Liver (tissue), 9 donors: ENCODE results near the gene EBF3. TPM values are rescaled to one million over a fixed set of nuclear protein-coding genes. Genes with fewer than 3 reads are reported as not detected.

ENCODE experiments used
- DNase-seq: peaks from one replicate; pipeline ENCODE4 v3.0.0-alpha.2; 2017; ENCODE audit warnings: low spot score
- H3K27ac ChIP-seq, 2 donors: one replicate each; pipeline ENCODE4 v1.7.0; 2013; ENCODE audit warnings: inconsistent platforms in 2 of 2, low read length in 2 of 2, control low read depth in 1 of 2, low read depth in 1 of 2, mild to moderate bottlenecking in 1 of 2
- H3K27me3 ChIP-seq, 4 donors: one replicate each; pipeline versions ENCODE4 v1.6.1 to v1.7.0; 2013; ENCODE audit warnings: low read length in 3 of 4, inconsistent platforms in 1 of 4, mild to moderate bottlenecking in 1 of 4, moderate library complexity in 1 of 4; ENCODE audit not compliant: control insufficient read depth in 4 of 4, insufficient read depth in 4 of 4
- H3K36me3 ChIP-seq, 4 donors: one replicate each; pipeline versions ENCODE4 v1.6.1 to v1.7.0; 2013; ENCODE audit warnings: low read length in 3 of 4, mild to moderate bottlenecking in 3 of 4, low read depth in 1 of 4, moderate library complexity in 1 of 4; ENCODE audit not compliant: control insufficient read depth in 4 of 4, insufficient read depth in 3 of 4
- H3K4me1 ChIP-seq, 4 donors: one replicate each; pipeline versions ENCODE4 v1.6.1 to v1.7.0; 2013; ENCODE audit warnings: low read length in 3 of 4, mild to moderate bottlenecking in 3 of 4, moderate library complexity in 1 of 4; ENCODE audit not compliant: control insufficient read depth in 4 of 4, insufficient read depth in 4 of 4
- H3K4me3 ChIP-seq, 3 donors: one replicate each; pipeline versions ENCODE4 v1.6.1 to v1.7.0; 2013; ENCODE audit warnings: low read length in 3 of 3, control low read depth in 1 of 3, low read depth in 1 of 3, mild to moderate bottlenecking in 1 of 3
- H3K9ac ChIP-seq, 2 donors: one replicate each; pipeline ENCODE4 v1.7.0; 2013; ENCODE audit warnings: low read length in 2 of 2, mild to moderate bottlenecking in 2 of 2, moderate library complexity in 2 of 2, control low read depth in 1 of 2, low read depth in 1 of 2
- H3K9me3 ChIP-seq, 4 donors: one replicate each; pipeline versions ENCODE4 v1.6.1 to v1.7.0; 2013; ENCODE audit warnings: low read length in 3 of 4; ENCODE audit not compliant: control insufficient read depth in 4 of 4
- EGR1 ChIP-seq, 2 donors: IDR thresholded peaks; 2 replicates each; pipeline ENCODE4 v1.6.1; 2016 to 2018; ENCODE audit warnings: antibody characterized with exemption in 2 of 2, low read depth in 2 of 2
- FOXA1 ChIP-seq: IDR thresholded peaks from 2 replicates; pipeline ENCODE4 v1.6.1; 2016; ENCODE audit warnings: antibody characterized with exemption
- GABPA ChIP-seq, 2 donors: IDR thresholded peaks in 1 of 2; conservative IDR thresholded peaks in 1 of 2; 2 replicates each; pipeline ENCODE4 v1.6.1; 2016; ENCODE audit warnings: antibody characterized with exemption in 2 of 2, mild to moderate bottlenecking in 1 of 2, moderate library complexity in 1 of 2
- HNF4A ChIP-seq, 2 donors: conservative IDR thresholded peaks; 2 replicates each; pipeline ENCODE4 v1.6.1; 2016; ENCODE audit warnings: antibody characterized with exemption in 2 of 2, mild to moderate bottlenecking in 2 of 2
- JUND ChIP-seq, 2 donors: IDR thresholded peaks; 2 replicates each; pipeline ENCODE4 v1.6.1; 2016; ENCODE audit warnings: antibody characterized with exemption in 2 of 2
- NR2F2 ChIP-seq: IDR thresholded peaks from 2 replicates; pipeline ENCODE4 v1.6.1; 2016; ENCODE audit warnings: antibody characterized with exemption
- RXRA ChIP-seq, 2 donors: IDR thresholded peaks; 2 replicates each; pipeline ENCODE4 v1.6.1; 2017 to 2018; ENCODE audit warnings: antibody characterized with exemption in 2 of 2, mild to moderate bottlenecking in 1 of 2
- SP1 ChIP-seq: IDR thresholded peaks from 2 replicates; pipeline ENCODE4 v1.6.1; 2018; ENCODE audit warnings: antibody characterized with exemption, mild to moderate bottlenecking
- YY1 ChIP-seq: IDR thresholded peaks from 2 replicates; pipeline ENCODE4 v1.6.1; 2016; ENCODE audit warnings: antibody characterized with exemption, mild to moderate bottlenecking
- WGBS: extraction: QIAGEN DNeasy Blood & Tissue Kit; methylation state at CpG from one replicate; pipeline ENCODE4 v1.1.7; 2013; 5-methylcytosine and 5-hydroxymethylcytosine counted together
- polyA plus RNA-seq, 2 donors: library from polyadenylated mRNA; stranded (reverse) in 1 of 2; unstranded in 1 of 2; fragments of 200-250 nt in 1 of 2; fragments of >200 nt in 1 of 2; fragmentation: Nextera tagmentation in 1 of 2; extraction: Ambion mirVana in 1 of 2; gene quantifications; one replicate each; pipeline versions ENCODE4 v1.2.1 to v1.2.3, GENCODE V29; 2013 to 2015
- total RNA-seq, 2 donors: library from RNA; depleted of rRNA; stranded (reverse); fragments of >200 nt; gene quantifications; one replicate each; pipeline ENCODE4 v1.2.3, GENCODE V29; 2014
- TF ChIP-seq, protein P1 (sequence below): fragments of 150-350 bp; IDR thresholded peaks from 2 replicates; pipeline ENCODE4 v1.5.1; 2017; ENCODE audit warnings: improper control_type of control experiment, low read depth, low read length; ENCODE audit not compliant: missing input control
- TF ChIP-seq, protein P2 (sequence below): IDR thresholded peaks from 2 replicates; pipeline ENCODE4 v1.6.1; 2016; ENCODE audit warnings: antibody characterized with exemption
- TF ChIP-seq, protein P3 (sequence below): IDR thresholded peaks from 2 replicates; pipeline ENCODE4 v1.6.1; 2016; ENCODE audit warnings: antibody characterized with exemption, mild to moderate bottlenecking
- TF ChIP-seq, protein P4 (sequence below): IDR thresholded peaks from 2 replicates; pipeline ENCODE4 v1.6.1; 2016; ENCODE audit warnings: antibody characterized with exemption
- donor health status: healthy.
- donor health status: healthy.
- donor health status: healthy.
- donor health status: healthy.
- donor health status: healthy.

EBF3 gene
- total and polyA plus RNA-seq, 4 donors = 0.02 to 0.08 TPM; not detected in 2

DNA sequence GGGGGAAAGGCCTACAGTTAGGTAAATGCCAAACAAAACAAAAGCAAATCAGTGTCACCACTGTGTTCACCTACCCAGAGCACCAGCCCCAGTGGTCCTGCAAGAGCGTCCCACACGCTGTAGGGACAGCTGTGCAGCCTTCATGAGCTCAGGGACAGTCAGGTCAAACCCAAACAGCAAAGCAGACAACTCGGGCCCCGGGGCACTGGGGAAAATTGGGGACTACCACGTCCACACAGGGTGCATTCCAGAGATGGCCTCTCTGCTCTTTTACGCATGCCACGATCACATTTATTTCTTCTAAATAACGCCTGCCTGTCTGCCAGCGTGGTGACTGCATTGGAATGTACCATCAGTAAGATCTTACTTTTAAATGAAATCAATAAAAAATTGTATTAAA, 21.7 kb downstream of the EBF3 start:
- Histone ChIP-seq H3K9ac (no peak overlapping the region), H3K4me3 (no peak overlapping the region), H3K27ac (no peak overlapping the region), H3K4me1 (no peaks in the 10 kb centered on the region), H3K36me3 (no peaks in the 10 kb centered on the region), H3K27me3 (peaks cover 0 to 4% (median 0%) of the 10 kb centered on the region in 4 donors), H3K9me3 (no peaks in the 10 kb centered on the region)
- no peak for DNase-seq
- WGBS = 94% methylated on average over 9 of the region's 9 CpGs
- no peak for TF ChIP-seq YY1

DNA sequence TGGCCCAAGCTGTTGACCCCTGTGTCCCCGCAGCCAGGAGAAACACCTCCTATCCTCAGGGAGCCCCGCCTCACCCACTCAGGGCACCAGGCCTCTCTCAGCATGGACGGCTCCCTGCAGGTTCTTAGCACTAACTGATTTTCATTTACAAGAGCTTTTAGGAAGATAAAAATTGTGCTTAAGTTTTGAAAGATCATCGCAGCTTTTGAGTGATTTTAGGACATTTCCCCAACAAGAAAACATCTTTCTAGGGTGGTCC, 22.1 kb downstream of the EBF3 start:
- DNase-seq = no peak
- 94% methylated on average over 4 of the region's 4 CpGs for WGBS

More for the DNA sequence above, 22.1 kb downstream of the EBF3 start:
- no peaks in the 10 kb centered on the region for H3K9me3 ChIP-seq
- no peak overlapping the region for H3K9ac ChIP-seq
- no peak overlapping the region for H3K4me3 ChIP-seq
- H3K27ac ChIP-seq = no peak overlapping the region
- H3K4me1 ChIP-seq = no peaks in the 10 kb centered on the region
- no peaks in the 10 kb centered on the region for H3K36me3 ChIP-seq
- TF ChIP-seq EGR1 (IDR thresholded peaks at IDR 0.05; ENCODE audit: low read depth in 2 of 2) (no peak), HNF4A (conservative IDR thresholded peaks at IDR 0.05) (no peak), JUND (IDR thresholded peaks at IDR 0.05) (no peak), NR2F2 (no peak), GABPA (IDR thresholded peaks at IDR 0.05 in 1 of 2, conservative IDR thresholded peaks at IDR 0.05 in 1 of 2) (no peak), RXRA (IDR thresholded peaks at IDR 0.05) (no peak), FOXA1 (no peak), SP1 (no peak)
- TF ChIP-seq, protein P1, sequence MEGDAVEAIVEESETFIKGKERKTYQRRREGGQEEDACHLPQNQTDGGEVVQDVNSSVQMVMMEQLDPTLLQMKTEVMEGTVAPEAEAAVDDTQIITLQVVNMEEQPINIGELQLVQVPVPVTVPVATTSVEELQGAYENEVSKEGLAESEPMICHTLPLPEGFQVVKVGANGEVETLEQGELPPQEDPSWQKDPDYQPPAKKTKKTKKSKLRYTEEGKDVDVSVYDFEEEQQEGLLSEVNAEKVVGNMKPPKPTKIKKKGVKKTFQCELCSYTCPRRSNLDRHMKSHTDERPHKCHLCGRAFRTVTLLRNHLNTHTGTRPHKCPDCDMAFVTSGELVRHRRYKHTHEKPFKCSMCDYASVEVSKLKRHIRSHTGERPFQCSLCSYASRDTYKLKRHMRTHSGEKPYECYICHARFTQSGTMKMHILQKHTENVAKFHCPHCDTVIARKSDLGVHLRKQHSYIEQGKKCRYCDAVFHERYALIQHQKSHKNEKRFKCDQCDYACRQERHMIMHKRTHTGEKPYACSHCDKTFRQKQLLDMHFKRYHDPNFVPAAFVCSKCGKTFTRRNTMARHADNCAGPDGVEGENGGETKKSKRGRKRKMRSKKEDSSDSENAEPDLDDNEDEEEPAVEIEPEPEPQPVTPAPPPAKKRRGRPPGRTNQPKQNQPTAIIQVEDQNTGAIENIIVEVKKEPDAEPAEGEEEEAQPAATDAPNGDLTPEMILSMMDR = no peak
- TF ChIP-seq, protein P2, sequence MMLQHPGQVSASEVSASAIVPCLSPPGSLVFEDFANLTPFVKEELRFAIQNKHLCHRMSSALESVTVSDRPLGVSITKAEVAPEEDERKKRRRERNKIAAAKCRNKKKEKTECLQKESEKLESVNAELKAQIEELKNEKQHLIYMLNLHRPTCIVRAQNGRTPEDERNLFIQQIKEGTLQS = no peak
- TF ChIP-seq, protein P3, sequence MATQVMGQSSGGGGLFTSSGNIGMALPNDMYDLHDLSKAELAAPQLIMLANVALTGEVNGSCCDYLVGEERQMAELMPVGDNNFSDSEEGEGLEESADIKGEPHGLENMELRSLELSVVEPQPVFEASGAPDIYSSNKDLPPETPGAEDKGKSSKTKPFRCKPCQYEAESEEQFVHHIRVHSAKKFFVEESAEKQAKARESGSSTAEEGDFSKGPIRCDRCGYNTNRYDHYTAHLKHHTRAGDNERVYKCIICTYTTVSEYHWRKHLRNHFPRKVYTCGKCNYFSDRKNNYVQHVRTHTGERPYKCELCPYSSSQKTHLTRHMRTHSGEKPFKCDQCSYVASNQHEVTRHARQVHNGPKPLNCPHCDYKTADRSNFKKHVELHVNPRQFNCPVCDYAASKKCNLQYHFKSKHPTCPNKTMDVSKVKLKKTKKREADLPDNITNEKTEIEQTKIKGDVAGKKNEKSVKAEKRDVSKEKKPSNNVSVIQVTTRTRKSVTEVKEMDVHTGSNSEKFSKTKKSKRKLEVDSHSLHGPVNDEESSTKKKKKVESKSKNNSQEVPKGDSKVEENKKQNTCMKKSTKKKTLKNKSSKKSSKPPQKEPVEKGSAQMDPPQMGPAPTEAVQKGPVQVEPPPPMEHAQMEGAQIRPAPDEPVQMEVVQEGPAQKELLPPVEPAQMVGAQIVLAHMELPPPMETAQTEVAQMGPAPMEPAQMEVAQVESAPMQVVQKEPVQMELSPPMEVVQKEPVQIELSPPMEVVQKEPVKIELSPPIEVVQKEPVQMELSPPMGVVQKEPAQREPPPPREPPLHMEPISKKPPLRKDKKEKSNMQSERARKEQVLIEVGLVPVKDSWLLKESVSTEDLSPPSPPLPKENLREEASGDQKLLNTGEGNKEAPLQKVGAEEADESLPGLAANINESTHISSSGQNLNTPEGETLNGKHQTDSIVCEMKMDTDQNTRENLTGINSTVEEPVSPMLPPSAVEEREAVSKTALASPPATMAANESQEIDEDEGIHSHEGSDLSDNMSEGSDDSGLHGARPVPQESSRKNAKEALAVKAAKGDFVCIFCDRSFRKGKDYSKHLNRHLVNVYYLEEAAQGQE = no peak
- TF ChIP-seq, protein P4, sequence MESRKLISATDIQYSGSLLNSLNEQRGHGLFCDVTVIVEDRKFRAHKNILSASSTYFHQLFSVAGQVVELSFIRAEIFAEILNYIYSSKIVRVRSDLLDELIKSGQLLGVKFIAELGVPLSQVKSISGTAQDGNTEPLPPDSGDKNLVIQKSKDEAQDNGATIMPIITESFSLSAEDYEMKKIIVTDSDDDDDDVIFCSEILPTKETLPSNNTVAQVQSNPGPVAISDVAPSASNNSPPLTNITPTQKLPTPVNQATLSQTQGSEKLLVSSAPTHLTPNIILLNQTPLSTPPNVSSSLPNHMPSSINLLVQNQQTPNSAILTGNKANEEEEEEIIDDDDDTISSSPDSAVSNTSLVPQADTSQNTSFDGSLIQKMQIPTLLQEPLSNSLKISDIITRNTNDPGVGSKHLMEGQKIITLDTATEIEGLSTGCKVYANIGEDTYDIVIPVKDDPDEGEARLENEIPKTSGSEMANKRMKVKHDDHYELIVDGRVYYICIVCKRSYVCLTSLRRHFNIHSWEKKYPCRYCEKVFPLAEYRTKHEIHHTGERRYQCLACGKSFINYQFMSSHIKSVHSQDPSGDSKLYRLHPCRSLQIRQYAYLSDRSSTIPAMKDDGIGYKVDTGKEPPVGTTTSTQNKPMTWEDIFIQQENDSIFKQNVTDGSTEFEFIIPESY = no peak
- peaks cover 0 to 4% (median 0%) of the 10 kb centered on the region in 4 donors for H3K27me3 ChIP-seq
